Measurements from ENCODE around the gene ZSCAN5C. TPM values are rescaled to one million over a fixed set of nuclear protein-coding genes. Genes with fewer than 3 reads are reported as not detected.

The ZSCAN5C gene
- total RNA-seq, 1 donor from 2014 or later: not detected

DNA sequence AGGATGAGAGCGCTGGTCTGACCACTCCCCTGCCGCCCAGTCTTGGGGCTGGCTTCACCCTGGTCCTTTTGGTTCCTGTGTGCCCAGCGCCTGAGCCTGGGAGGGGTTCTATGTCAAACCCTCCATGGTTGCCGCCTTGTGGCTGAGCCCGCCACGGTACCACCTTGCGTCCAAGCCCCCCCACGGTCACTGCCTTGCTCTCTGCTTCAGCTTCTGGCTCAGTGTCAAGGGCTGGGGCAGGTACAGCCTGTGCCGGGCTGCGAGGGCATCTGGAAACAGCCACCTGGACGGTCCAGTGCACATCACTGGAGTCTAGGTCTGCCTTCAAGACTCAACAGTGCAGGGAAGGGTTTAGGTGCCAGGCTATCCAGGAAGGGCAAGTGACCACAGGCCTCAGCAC is 40.5 kb upstream of the ZSCAN5C start:
- Mint-ChIP-seq H3K27ac (ENCODE audit: unreplicated experiment) (no peak overlapping the region), H3K4me1 (ENCODE audit: low read depth, unreplicated experiment) (peaks cover 8% of the 10 kb centered on the region), H3K9me3 (ENCODE audit: unreplicated experiment) (no peaks in the 10 kb centered on the region), H3K36me3 (ENCODE audit: low read depth, unreplicated experiment) (peaks cover 21% of the 10 kb centered on the region), H3K27me3 (ENCODE audit: low read depth, unreplicated experiment) (no peaks in the 10 kb centered on the region), H3K4me3 (ENCODE audit: unreplicated experiment) (no peak overlapping the region)
- Histone ChIP-seq H3K79me2 (ENCODE audit: insufficient read depth, low read length) (no peaks in the 10 kb centered on the region), H3K9ac (ENCODE audit: low read length) (no peak overlapping the region), H4K20me1 (ENCODE audit: insufficient read depth, low read length) (no peaks in the 10 kb centered on the region), H3K4me3 (ENCODE audit: insufficient read depth, low read depth, low read length) (no peak overlapping the region), H3K4me2 (ENCODE audit: low read length) (no peak overlapping the region), H3K9me3 (ENCODE audit: insufficient read depth, low read depth, low read length) (peaks cover 3% of the 10 kb centered on the region), H3K27me3 (ENCODE audit: insufficient read depth, low read length) (no peaks in the 10 kb centered on the region), H3K36me3 (ENCODE audit: insufficient read depth, low read length) (no peaks in the 10 kb centered on the region), H3K4me1 (ENCODE audit: insufficient read depth, low read length) (no peaks in the 10 kb centered on the region), H2AFZ (ENCODE audit: low read depth, low read length) (no peak overlapping the region), H3K27ac (ENCODE audit: low read depth, low read length) (no peak overlapping the region)
- TF ChIP-seq, protein P1, sequence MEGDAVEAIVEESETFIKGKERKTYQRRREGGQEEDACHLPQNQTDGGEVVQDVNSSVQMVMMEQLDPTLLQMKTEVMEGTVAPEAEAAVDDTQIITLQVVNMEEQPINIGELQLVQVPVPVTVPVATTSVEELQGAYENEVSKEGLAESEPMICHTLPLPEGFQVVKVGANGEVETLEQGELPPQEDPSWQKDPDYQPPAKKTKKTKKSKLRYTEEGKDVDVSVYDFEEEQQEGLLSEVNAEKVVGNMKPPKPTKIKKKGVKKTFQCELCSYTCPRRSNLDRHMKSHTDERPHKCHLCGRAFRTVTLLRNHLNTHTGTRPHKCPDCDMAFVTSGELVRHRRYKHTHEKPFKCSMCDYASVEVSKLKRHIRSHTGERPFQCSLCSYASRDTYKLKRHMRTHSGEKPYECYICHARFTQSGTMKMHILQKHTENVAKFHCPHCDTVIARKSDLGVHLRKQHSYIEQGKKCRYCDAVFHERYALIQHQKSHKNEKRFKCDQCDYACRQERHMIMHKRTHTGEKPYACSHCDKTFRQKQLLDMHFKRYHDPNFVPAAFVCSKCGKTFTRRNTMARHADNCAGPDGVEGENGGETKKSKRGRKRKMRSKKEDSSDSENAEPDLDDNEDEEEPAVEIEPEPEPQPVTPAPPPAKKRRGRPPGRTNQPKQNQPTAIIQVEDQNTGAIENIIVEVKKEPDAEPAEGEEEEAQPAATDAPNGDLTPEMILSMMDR (IDR thresholded peaks at IDR 0.05; ENCODE audit: insufficient read depth, low read depth, low read length): no peak
- no peak for TF ChIP-seq EZH2 (IDR thresholded peaks at IDR 0.05; ENCODE audit: insufficient read depth, low read length)
- no peak for FAIRE-seq
- DNase-seq (ENCODE audit: low read depth): no peak

DNA sequence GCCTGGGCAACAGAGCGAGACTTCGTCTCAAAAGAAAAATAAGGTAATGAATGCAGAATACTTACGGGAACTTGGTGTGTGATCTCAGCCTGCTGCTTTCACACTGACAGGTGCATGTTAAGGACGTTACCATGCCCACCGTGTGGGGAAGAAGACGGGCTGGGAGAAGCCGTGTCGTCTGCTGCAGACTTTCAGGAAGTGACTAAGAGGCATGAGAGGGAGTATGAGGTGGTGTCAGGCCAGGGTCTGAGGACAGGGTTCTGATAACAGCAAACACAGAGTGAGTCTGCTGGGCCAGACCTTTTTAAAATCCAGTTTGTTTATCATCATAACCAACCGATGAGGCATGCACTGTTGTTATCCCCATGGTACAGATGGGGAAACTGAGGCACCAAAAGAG is 39.8 kb upstream of the ZSCAN5C start:
- no peaks in the 10 kb centered on the region for H3K9me3 Mint-ChIP-seq (ENCODE audit: unreplicated experiment)
- no peaks in the 10 kb centered on the region for H3K4me1 ChIP-seq (ENCODE audit: insufficient read depth, low read length)

DNA sequence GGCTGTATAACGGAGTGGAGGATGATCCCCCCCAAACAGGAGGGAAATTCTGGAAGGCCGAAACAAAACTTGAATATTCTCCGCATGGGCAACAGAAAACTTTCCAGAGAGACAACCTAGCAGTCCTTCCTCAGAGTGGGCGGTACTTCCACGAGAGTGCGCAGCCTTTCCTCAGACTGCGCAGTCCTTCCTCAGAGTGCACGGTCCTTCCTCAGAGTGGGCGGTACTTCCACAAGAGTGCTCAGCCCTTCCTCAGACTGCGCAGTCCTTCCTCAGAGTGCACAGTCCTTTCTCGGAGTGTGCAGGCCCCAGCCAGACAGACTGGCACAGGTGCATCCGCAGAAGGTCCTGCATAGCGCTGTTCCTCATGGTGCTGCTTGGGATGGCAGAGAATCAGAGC is 39.0 kb upstream of the ZSCAN5C start:
- Histone ChIP-seq H2AFZ (ENCODE audit: low read depth, low read length) (no peak overlapping the region), H3K27ac (ENCODE audit: low read depth, low read length) (no peak overlapping the region), H3K4me2 (ENCODE audit: low read length) (no peak overlapping the region), H3K4me1 (ENCODE audit: insufficient read depth, low read length) (no peaks in the 10 kb centered on the region), H3K9me3 (ENCODE audit: insufficient read depth, low read depth, low read length) (peaks cover 3% of the 10 kb centered on the region), H3K79me2 (ENCODE audit: insufficient read depth, low read length) (no peaks in the 10 kb centered on the region), H3K36me3 (ENCODE audit: insufficient read depth, low read length) (no peaks in the 10 kb centered on the region), H3K27me3 (ENCODE audit: insufficient read depth, low read length) (no peaks in the 10 kb centered on the region), H4K20me1 (ENCODE audit: insufficient read depth, low read length) (no peaks in the 10 kb centered on the region), H3K4me3 (ENCODE audit: insufficient read depth, low read depth, low read length) (no peak overlapping the region), H3K9ac (ENCODE audit: low read length) (no peak overlapping the region)
- TF ChIP-seq, protein P1 (IDR thresholded peaks at IDR 0.05; ENCODE audit: insufficient read depth, low read depth, low read length): no peak
- TF ChIP-seq EZH2 (IDR thresholded peaks at IDR 0.05; ENCODE audit: insufficient read depth, low read length): no peak
- Mint-ChIP-seq H3K27me3 (ENCODE audit: low read depth, unreplicated experiment) (peaks cover 2% of the 10 kb centered on the region), H3K4me3 (ENCODE audit: unreplicated experiment) (no peak overlapping the region), H3K36me3 (ENCODE audit: low read depth, unreplicated experiment) (peaks cover 15% of the 10 kb centered on the region), H3K9me3 (ENCODE audit: unreplicated experiment) (no peaks in the 10 kb centered on the region), H3K27ac (ENCODE audit: unreplicated experiment) (peak overlapping the region; percentile 34), H3K4me1 (ENCODE audit: low read depth, unreplicated experiment) (peaks cover 8% of the 10 kb centered on the region)
- DNase-seq (ENCODE audit: low read depth) (no peak), FAIRE-seq (no peak)

More for the DNA sequence above, 39.8 kb upstream of the ZSCAN5C start:
- TF ChIP-seq EZH2 (IDR thresholded peaks at IDR 0.05; ENCODE audit: insufficient read depth, low read length): no peak
- TF ChIP-seq, protein P1 (IDR thresholded peaks at IDR 0.05; ENCODE audit: insufficient read depth, low read depth, low read length): no peak
- H3K9ac ChIP-seq (ENCODE audit: low read length): no peak overlapping the region
- Mint-ChIP-seq H3K27ac (ENCODE audit: unreplicated experiment) (peak overlapping the region; percentile 34), H3K4me1 (ENCODE audit: low read depth, unreplicated experiment) (peaks cover 8% of the 10 kb centered on the region), H3K36me3 (ENCODE audit: low read depth, unreplicated experiment) (peaks cover 20% of the 10 kb centered on the region), H3K27me3 (ENCODE audit: low read depth, unreplicated experiment) (no peaks in the 10 kb centered on the region), H3K4me3 (ENCODE audit: unreplicated experiment) (no peak overlapping the region)
- H2AFZ ChIP-seq (ENCODE audit: low read depth, low read length): no peak overlapping the region
- H3K9me3 ChIP-seq (ENCODE audit: insufficient read depth, low read depth, low read length): peaks cover 3% of the 10 kb centered on the region
- H4K20me1 ChIP-seq (ENCODE audit: insufficient read depth, low read length): no peaks in the 10 kb centered on the region
- H3K27me3 ChIP-seq (ENCODE audit: insufficient read depth, low read length): no peaks in the 10 kb centered on the region
- H3K27ac ChIP-seq (ENCODE audit: low read depth, low read length): no peak overlapping the region
- FAIRE-seq (peak; percentile 9), DNase-seq (ENCODE audit: low read depth) (peak; percentile 20)
- H3K4me2 ChIP-seq (ENCODE audit: low read length): no peak overlapping the region
- no peak overlapping the region for H3K4me3 ChIP-seq (ENCODE audit: insufficient read depth, low read depth, low read length)
- H3K36me3 ChIP-seq (ENCODE audit: insufficient read depth, low read length): no peaks in the 10 kb centered on the region
- no peaks in the 10 kb centered on the region for H3K79me2 ChIP-seq (ENCODE audit: insufficient read depth, low read length)

Measured in astrocyte (in vitro differentiated cells and primary cell).